NCI-H2081 (cell line): ENCODE results near the gene SQSTM1.
"Not testable (repeated sequence)": the region's sequence is repeated elsewhere in the genome, so short reads cannot be mapped to it uniquely, and the experiment has no call there.

ENCODE experiments used
- DNase-seq, 2 experiments: peaks; one replicate each; lab custom pipeline; 2025; lab: John Stamatoyannopoulos, UW

Gene SQSTM1

GRCh38 chr5:179827680-179828079 is 7.0 kb downstream of the SQSTM1 start:
- no peak for DNase-seq

- DNase-seq = no peak
Observed at GRCh38 chr5:179828756-179829421, 8.2 kb downstream of the SQSTM1 start.

DNA sequence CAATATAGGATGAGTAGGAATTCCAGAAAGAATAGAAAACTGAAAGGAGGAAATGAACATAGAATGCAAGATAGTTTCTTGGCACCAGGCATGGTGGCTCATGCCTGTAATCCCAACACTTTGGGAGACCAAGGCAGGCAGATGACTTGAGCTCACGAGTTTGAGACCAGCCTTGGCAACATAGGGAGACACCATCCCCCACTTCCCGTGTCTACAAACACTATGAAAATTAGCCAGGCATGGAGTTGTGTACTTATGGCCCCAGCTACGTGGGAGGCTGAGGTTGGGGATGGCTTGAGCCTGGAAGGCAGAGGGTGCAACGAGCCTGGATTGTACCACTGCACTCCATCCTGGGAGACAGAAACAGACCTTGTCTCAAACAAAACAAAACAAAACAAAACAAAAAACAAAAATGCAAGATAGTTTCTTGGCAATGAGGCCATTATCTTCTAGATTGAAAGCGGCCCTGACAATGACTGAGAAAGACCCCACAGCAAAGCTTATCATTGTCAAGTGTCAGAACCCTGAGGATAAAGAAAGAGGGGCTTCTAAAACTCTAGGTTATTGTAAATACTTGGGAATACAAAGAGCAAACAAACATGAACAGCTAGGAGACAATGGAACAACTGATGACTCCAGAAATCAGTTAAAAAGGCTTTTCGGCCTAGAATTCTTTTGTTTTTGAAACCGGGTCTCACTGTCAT is 9.2 kb downstream of the SQSTM1 start:
- DNase-seq = no peak

GRCh38 chr5:179830818-179831468 is 10.2 kb downstream of the SQSTM1 start:
- no peak for DNase-seq

GRCh38 chr5:179832039-179832745 is 11.5 kb downstream of the SQSTM1 start:
- no peak for DNase-seq

- no peak for DNase-seq
Observed at GRCh38 chr5:179833056-179833708, 12.5 kb downstream of the SQSTM1 start.

DNA sequence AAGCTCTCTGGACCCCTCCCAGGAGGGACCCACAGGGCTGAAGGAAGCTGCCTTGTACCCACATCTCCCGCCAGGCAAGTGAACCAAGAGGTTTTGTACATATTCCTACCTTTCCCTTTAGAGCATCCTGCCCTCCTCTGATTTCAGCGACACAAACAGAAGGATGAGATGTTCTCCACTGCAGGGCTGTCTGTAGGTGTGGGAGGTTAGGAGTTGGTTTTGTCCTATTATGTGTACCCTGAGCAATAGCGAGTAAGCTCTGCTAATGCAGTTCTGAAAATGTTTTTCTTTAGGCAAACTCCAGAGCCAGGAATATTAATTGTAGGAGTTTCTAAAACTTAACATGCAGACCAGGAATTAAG is 13.0 kb downstream of the SQSTM1 start:
- DNase-seq = no peak

DNA sequence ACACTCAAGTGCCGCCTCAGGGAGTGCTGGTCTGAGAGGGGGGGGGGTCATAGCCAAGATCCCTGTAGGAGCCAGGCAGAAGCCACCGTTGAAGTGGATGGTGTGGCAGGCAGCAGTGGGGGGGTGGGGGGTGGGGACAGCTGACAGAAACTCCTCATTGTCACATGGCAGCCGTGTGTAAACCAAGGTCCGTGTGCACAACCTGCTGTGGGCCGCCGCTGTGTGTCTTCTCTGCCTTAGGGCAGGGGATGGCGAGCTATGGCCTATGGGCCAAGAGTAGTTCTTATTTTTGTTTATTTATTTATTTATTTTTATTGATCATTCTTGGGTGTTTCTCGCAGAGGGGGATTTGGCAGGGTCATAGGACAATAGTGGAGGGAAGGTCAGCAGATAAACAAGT is 13.4 kb downstream of the SQSTM1 start:
- DNase-seq = no peak

GRCh38 chr5:179834871-179835270 is 14.2 kb downstream of the SQSTM1 start:
- not testable (repeated sequence) for DNase-seq

DNA sequence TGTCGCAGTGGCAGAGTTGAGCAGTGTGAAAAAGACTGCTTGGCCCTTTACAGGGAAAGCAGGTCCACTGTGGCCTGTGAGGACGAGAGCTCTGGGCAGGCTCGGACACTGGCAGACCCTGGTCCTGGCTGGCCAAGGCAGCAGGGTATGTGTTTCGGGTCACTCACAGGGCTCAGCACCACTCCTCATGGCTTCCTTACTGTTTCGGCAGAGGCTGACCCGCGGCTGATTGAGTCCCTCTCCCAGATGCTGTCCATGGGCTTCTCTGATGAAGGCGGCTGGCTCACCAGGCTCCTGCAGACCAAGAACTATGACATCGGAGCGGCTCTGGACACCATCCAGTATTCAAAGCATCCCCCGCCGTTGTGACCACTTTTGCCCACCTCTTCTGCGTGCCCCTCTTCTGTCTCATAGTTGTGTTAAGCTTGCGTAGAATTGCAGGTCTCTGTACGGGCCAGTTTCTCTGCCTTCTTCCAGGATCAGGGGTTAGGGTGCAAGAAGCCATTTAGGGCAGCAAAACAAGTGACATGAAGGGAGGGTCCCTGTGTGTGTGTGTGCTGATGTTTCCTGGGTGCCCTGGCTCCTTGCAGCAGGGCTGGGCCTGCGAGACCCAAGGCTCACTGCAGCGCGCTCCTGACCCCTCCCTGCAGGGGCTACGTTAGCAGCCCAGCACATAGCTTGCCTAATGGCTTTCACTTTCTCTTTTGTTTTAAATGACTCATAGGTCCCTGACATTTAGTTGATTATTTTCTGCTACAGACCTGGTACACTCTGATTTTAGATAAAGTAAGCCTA is 15.7 kb downstream of the SQSTM1 start:
- no peak for DNase-seq

GRCh38 chr5:179837076-179838011 is 16.6 kb downstream of the SQSTM1 start:
- no peak for DNase-seq

- no peak for DNase-seq
Observed at GRCh38 chr5:179839328-179840256, 18.9 kb downstream of the SQSTM1 start.

- no peak for DNase-seq
Observed at GRCh38 chr5:179840321-179840720, 19.6 kb downstream of the SQSTM1 start.

DNA sequence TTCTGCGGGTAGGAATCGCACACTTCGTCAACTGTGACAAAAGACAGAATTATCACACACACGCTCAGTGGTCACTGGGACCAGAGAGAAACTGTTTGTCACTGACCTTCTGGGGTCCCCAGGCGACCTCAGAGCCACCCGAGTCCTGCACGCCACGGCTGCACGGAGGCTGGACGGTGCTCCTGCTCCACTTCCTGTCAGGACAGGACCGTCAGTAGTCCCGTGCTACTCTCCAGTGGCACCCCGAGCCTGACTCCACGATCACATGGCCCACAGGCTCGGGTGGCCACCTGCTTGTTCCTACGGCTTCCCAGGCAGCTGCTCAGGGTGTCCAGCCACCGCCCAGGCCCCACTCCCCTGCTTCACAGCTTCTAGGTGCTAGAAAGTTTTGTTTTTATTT is 20.1 kb downstream of the SQSTM1 start:
- no peak for DNase-seq

GRCh38 chr5:179841621-179842020 is 20.9 kb downstream of the SQSTM1 start:
- DNase-seq = no peak

- DNase-seq = no peak
Observed at GRCh38 chr5:179852993-179853547, 32.4 kb downstream of the SQSTM1 start.

DNA sequence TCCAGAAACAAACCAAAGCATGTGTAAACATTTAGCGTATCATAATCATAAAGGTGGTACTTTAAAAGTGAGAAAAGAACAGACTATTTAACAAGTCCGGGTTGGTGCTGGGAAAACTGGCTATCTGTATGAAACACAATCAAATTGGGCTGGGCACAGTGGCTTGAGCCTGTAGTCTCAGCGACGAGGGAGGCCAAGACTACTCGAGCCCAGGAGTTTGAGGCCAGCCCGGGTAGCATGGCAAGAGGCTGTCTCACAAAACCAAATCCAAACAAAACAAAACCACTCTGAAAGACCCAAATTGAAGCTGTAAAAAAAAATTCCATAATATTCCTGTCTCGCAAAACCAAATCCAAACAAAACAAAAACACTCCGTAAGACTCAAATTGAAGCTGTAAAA is 33.7 kb downstream of the SQSTM1 start:
- DNase-seq = no peak

DNA sequence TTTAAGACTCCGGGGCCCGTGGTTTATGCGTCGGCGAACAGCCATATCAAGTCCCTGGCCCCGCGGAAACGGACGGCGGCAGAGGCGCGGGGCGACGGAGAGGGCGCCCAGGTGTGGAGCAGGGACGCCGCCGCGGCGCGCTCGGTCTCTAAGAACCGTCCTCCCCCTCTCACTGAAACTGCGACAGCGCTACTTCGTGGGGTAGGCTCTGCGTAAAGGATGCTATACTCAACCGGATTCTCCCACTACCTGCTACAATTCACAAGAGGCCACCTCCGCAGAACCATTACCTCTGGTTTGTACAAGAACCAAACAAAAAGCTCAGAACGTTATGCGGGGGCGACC is 37.5 kb downstream of the SQSTM1 start:
- peak; percentile 30 to 48 for DNase-seq
